Activated naive CD4-positive, alpha-beta T cell treated with anti-CD3 and anti-CD28 coated beads for 36 hours (primary cell): ENCODE data around the gene PGBD1. TPM values are rescaled to one million over a fixed set of nuclear protein-coding genes. Genes with fewer than 3 reads are reported as not detected.

ENCODE experiments used
- total RNA-seq, 2 experiments: library from RNA; stranded (reverse); gene quantifications; one replicate each; pipeline ENCODE4 v1.2.3, GENCODE V29; 2021

The PGBD1 gene
- total RNA-seq, 2 experiments from 2014 or later, result 0.64 to 0.69 TPM

Other genes with a start within 250 kb of the PGBD1 start
- 1 to 10 TPM; 6.1 to 6.5 TPM for gene ZNF165, start 201.0 kb upstream of the PGBD1 start, total RNA-seq
- gene ZSCAN16, start 157.0 kb upstream of the PGBD1 start, total RNA-seq, result 1 to 10 TPM; 2.3 TPM
- 10 to 100 TPM; 14.8 to 15.0 TPM for gene ZKSCAN8, start 139.7 kb upstream of the PGBD1 start, total RNA-seq
- gene ZSCAN9, start 56.3 kb upstream of the PGBD1 start, total RNA-seq, result under 1 TPM; 0.74 to 0.88 TPM
- gene ZKSCAN4, start 29.3 kb upstream of the PGBD1 start, total RNA-seq, result 1 to 10 TPM; 3.5 TPM
- gene NKAPL, start 22.3 kb upstream of the PGBD1 start, total RNA-seq, result under 1 TPM in 1 of 2 experiments, not detected in 1; 0.12 TPM
- 1 to 10 TPM; 2.7 to 3.8 TPM for gene ZSCAN26, start 14.4 kb upstream of the PGBD1 start, total RNA-seq
- gene ZSCAN31, start 54.6 kb downstream of the PGBD1 start, total RNA-seq, result under 1 TPM; 0.62 to 0.89 TPM
- 1 to 10 TPM; 1.3 TPM for gene ZKSCAN3, start 68.4 kb downstream of the PGBD1 start, total RNA-seq
- gene ZSCAN12, start 118.2 kb downstream of the PGBD1 start, total RNA-seq, result 1 to 10 TPM; 4.4 to 4.7 TPM
- 1 to 10 TPM; 1.7 to 2.0 TPM for gene ZSCAN23, start 161.9 kb downstream of the PGBD1 start, total RNA-seq
- gene GPX6, start 234.2 kb downstream of the PGBD1 start, total RNA-seq, result not detected
- gene GPX5, start 244.3 kb downstream of the PGBD1 start, total RNA-seq, result not detected